HL-60/S4 treated with phorbol 12-myristate 13-acetate at 8.2 ng/mL for 4 days and 3 days (cell line): Measurements from ENCODE around the gene MMP3.

Source experiments
- in situ Hi-C: fragments of 300-500 bp; cut with MboI; formaldehyde crosslinking; loops from 2 replicates; pipeline ENCODE4 v1.15.0; 2022; ENCODE audit warnings: low sequenced_read_pairs

The MMP3 gene

GRCh38 chr11:102832612-102833011, 10.8 kb downstream of the MMP3 start:
- in situ Hi-C loops: no loop called here

- in situ Hi-C loops: no loop called here
Observed at GRCh38 chr11:102831489-102832440, 11.6 kb downstream of the MMP3 start.

GRCh38 chr11:102831128-102831488, 12.3 kb downstream of the MMP3 start:
- in situ Hi-C loops: no loop called here

GRCh38 chr11:102830001-102830727, 13.2 kb downstream of the MMP3 start:
- in situ Hi-C loops: no loop called here

GRCh38 chr11:102829316-102830000, 14.0 kb downstream of the MMP3 start:
- in situ Hi-C loops: no loop called here

- in situ Hi-C loops: no loop called here
Observed at GRCh38 chr11:102824556-102824955, 18.9 kb downstream of the MMP3 start.

GRCh38 chr11:102819491-102819890, 23.9 kb downstream of the MMP3 start:
- in situ Hi-C loops: no loop called here

- in situ Hi-C loops: no loop called here
Observed at GRCh38 chr11:102813484-102813883, 29.9 kb downstream of the MMP3 start.

- in situ Hi-C loops: no loop called here
Observed at GRCh38 chr11:102812188-102812587, 31.2 kb downstream of the MMP3 start.

- in situ Hi-C loops: no loop called here
Observed at GRCh38 chr11:102810950-102811660, 32.3 kb downstream of the MMP3 start.

GRCh38 chr11:102809971-102810370, 33.4 kb downstream of the MMP3 start:
- in situ Hi-C loops: no loop called here

GRCh38 chr11:102807921-102808320, 35.5 kb downstream of the MMP3 start:
- in situ Hi-C loops: no loop called here

GRCh38 chr11:102806296-102806695, 37.1 kb downstream of the MMP3 start:
- in situ Hi-C loops: no loop called here

GRCh38 chr11:102802341-102802740, 41.1 kb downstream of the MMP3 start:
- in situ Hi-C loops: no loop called here

GRCh38 chr11:102800767-102801166, 42.6 kb downstream of the MMP3 start:
- in situ Hi-C loops: no loop called here

GRCh38 chr11:102799681-102800340, 43.6 kb downstream of the MMP3 start:
- in situ Hi-C loops: no loop called here

GRCh38 chr11:102798012-102798746, 45.2 kb downstream of the MMP3 start, which contains the start of gene MMP1:
Gene MMP1, minus strand, starts transcription at chr11:102798160. Its CDS starts 68 bp downstream, at chr11:102798092.
- in situ Hi-C loops: no loop called here

GRCh38 chr11:102794382-102794781, 49.0 kb downstream of the MMP3 start:
- in situ Hi-C loops: no loop called here

- in situ Hi-C loops: no loop called here
Observed at GRCh38 chr11:102793677-102794290, 49.6 kb downstream of the MMP3 start.
